Transverse colon (tissue), 3 donors: ENCODE results near the gene FXYD3.

Experiments used
- POLR2A ChIP-seq: fragments of 450-650 bp; IDR thresholded peaks from one replicate; pipeline ENCODE4 v1.6.1; 2016; ENCODE audit warnings: antibody characterized with exemption, mild to moderate bottlenecking, moderate library complexity
- TF ChIP-seq, protein P1 (sequence below), 5 experiments: fragments of 200-600 bp in 3 of 5; fragments of 450-650 bp in 2 of 5; sonication (generic) in 3 of 5; IDR thresholded peaks; 1 replicate in 2 of 5; 2 replicates in 3 of 5; pipeline ENCODE4 v1.5.1; 2016 to 2017; ENCODE audit warnings: antibody characterized with exemption in 5 of 5, inconsistent platforms in 3 of 5, mild to moderate bottlenecking in 2 of 5, moderate library complexity in 1 of 5

- TF ChIP-seq, protein P1, sequence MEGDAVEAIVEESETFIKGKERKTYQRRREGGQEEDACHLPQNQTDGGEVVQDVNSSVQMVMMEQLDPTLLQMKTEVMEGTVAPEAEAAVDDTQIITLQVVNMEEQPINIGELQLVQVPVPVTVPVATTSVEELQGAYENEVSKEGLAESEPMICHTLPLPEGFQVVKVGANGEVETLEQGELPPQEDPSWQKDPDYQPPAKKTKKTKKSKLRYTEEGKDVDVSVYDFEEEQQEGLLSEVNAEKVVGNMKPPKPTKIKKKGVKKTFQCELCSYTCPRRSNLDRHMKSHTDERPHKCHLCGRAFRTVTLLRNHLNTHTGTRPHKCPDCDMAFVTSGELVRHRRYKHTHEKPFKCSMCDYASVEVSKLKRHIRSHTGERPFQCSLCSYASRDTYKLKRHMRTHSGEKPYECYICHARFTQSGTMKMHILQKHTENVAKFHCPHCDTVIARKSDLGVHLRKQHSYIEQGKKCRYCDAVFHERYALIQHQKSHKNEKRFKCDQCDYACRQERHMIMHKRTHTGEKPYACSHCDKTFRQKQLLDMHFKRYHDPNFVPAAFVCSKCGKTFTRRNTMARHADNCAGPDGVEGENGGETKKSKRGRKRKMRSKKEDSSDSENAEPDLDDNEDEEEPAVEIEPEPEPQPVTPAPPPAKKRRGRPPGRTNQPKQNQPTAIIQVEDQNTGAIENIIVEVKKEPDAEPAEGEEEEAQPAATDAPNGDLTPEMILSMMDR (IDR thresholded peaks at IDR 0.05) = no peak
- TF ChIP-seq POLR2A = no peak
Measured at GRCh38 chr19:35146746-35147459, 31.3 kb downstream of the FXYD3 start.
